Measurements from ENCODE around the gene NMBR. TPM values are rescaled to one million over a fixed set of nuclear protein-coding genes. Genes with fewer than 3 reads are reported as not detected.

The NMBR gene
- total and polyA plus RNA-seq, 12 donors: 0.11 to 0.15 TPM; not detected in 10

DNA sequence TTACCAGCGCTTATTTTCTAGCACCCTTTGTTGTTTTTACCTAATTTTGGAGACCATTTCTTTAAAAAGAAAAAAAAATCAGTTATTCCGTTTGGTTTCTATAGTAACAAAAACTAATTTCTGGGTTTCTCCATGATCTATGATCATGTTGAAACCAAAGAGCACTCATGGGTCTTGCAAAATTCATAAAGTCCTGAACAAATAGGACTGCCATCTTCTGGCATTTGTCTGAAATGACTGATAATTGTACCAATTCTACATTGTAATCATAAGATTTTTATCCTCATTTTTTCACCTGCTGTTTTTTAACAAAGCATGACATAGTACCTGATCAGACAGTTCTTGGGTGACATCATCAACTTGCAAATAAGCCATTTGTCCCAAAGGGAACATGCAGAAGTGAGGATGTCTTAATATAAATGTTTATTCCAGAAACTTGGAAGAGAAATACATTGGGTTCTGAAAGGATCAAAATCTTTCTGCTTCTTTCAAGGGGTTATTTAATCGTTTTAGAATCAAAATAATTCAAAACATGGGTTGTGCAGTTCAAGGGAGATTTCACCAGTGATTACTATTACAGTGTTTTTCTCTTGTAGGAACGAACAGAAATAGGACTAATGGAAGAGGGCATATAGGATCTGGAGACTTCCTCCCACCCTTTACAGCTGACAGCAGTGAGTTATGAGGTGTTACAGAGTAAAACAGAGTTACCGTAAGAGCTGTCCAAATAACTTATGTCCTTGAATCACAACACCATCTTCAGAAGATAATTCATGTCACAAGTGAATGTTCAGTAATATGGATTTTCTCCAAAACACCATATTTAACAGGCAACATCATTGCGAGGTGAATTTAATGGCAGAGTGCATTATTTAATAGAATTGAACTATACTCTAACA is 101.3 kb downstream of the NMBR start:
- H3K4me1 ChIP-seq (replicated peaks in 1 of 2): no peaks in the 10 kb centered on the region
- no peaks in the 10 kb centered on the region for H3K9me3 ChIP-seq (replicated peaks in 1 of 3)
- WGBS, 4 donors: 26 to 35% (median 28%) methylated on average over 6 of the region's 6 CpGs
- no peaks in the 10 kb centered on the region for H3K27me3 ChIP-seq
- no peak overlapping the region for H3K27ac ChIP-seq
- intact Hi-C loops (cut with DNase I): no loop called here
- no peak overlapping the region for H3K4me3 ChIP-seq
- no peaks in the 10 kb centered on the region for H3K36me3 ChIP-seq (replicated peaks in 1 of 2)
- no peak for DNase-seq
- no peak for TF ChIP-seq POLR2A (IDR thresholded peaks at IDR 0.05)
- TF ChIP-seq CTCF (IDR thresholded peaks at IDR 0.05): no peak

DNA sequence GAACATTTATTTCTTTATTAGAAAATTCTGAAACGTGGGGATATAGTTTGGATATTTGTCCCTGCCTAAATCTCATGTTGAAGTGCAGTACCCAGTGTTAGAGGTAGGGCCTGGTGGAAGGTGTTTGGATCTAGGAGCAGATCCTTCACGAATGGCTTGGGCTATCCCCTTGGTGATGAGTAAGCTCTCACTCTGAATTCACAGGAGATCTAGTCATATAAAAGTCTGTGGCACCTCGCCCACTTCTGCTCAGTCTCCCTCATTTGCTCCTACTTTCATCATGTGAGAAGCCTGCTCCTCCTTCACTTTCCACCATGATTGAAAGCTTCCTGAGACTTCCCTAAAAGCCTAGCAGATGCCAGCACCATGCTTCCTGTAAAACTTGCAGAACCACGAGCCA is 111.0 kb downstream of the NMBR start:
- WGBS, 4 donors: 62 to 67% (median 64%) methylated on average over 4 of the region's 4 CpGs
- no peaks in the 10 kb centered on the region for H3K4me1 ChIP-seq (replicated peaks in 1 of 2)

DNA sequence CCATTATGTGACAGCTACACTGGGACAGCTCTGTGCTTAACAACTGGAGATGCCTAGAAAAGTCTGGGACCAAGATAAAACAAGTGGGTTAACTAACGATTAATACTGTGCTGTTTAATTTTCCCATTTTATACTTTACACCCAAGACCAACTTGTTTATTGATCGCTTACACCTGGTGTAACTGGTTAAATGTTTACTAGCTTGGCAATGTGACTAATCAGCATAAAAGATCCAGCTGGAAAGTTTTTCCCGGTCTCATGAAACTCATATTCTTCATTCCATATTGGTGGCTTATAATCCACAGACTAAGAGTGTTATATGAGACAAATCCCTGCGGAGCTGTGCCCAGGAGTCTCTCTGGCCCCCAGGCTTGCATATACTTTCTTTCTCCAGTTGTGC is 115.9 kb downstream of the NMBR start:
- H3K9me3 ChIP-seq (replicated peaks in 1 of 3): no peaks in the 10 kb centered on the region
- H3K27ac ChIP-seq: no peak overlapping the region
- H3K4me3 ChIP-seq: no peak overlapping the region
- intact Hi-C loops (cut with DNase I): no loop called here
- no peak for DNase-seq
- H3K27me3 ChIP-seq: no peaks in the 10 kb centered on the region
- TF ChIP-seq POLR2A (IDR thresholded peaks at IDR 0.05) (no peak), CTCF (IDR thresholded peaks at IDR 0.05) (no peak)
- no peaks in the 10 kb centered on the region for H3K4me1 ChIP-seq (replicated peaks in 1 of 2)
- 78 to 85% (median 81%) methylated on average over 4 of the region's 4 CpGs for WGBS, 4 donors
- no peaks in the 10 kb centered on the region for H3K36me3 ChIP-seq (replicated peaks in 1 of 2)

More for the DNA sequence above, 111.0 kb downstream of the NMBR start:
- TF ChIP-seq POLR2A (IDR thresholded peaks at IDR 0.05) (no peak), CTCF (IDR thresholded peaks at IDR 0.05) (no peak)
- no peak overlapping the region for H3K27ac ChIP-seq
- H3K27me3 ChIP-seq: no peaks in the 10 kb centered on the region
- intact Hi-C loops (cut with DNase I): no loop called here
- no peak overlapping the region for H3K4me3 ChIP-seq
- no peak for DNase-seq
- H3K36me3 ChIP-seq (replicated peaks in 1 of 2): no peaks in the 10 kb centered on the region
- no peaks in the 10 kb centered on the region for H3K9me3 ChIP-seq (replicated peaks in 1 of 3)

- intact Hi-C loops (cut with DNase I): no loop called here
- H3K36me3 ChIP-seq (replicated peaks in 1 of 2): no peaks in the 10 kb centered on the region
- H3K27ac ChIP-seq: no peak overlapping the region
- no peaks in the 10 kb centered on the region for H3K4me1 ChIP-seq (replicated peaks in 1 of 2)
- 58 to 77% (median 67%) methylated on average over 11 of the region's 11 CpGs for WGBS, 4 donors
- no peak for TF ChIP-seq CTCF (IDR thresholded peaks at IDR 0.05)
- TF ChIP-seq POLR2A (IDR thresholded peaks at IDR 0.05): no peak
- H3K9me3 ChIP-seq (replicated peaks in 1 of 3): no peaks in the 10 kb centered on the region
- H3K4me3 ChIP-seq: no peak overlapping the region
- H3K27me3 ChIP-seq: no peaks in the 10 kb centered on the region
- DNase-seq: no peak
Observed at GRCh38 chr6:142030115-142030619, 116.8 kb downstream of the NMBR start.
